ACHN (cell line): ENCODE measurements around the gene FGF1.

Experiments used
- DNase-seq: peaks from one replicate; pipeline ENCODE4 v3.0.0-alpha.2; 2015
- in situ Hi-C: cut with HindIII; loops from 2 replicates; pipeline ENCODE4 v1.10.0; 2017; ENCODE audit warnings: low sequenced_read_pairs, low pct_ligation_motif_present, low pct_unique_long_range_greater_than_20kb

FGF1 gene

DNA sequence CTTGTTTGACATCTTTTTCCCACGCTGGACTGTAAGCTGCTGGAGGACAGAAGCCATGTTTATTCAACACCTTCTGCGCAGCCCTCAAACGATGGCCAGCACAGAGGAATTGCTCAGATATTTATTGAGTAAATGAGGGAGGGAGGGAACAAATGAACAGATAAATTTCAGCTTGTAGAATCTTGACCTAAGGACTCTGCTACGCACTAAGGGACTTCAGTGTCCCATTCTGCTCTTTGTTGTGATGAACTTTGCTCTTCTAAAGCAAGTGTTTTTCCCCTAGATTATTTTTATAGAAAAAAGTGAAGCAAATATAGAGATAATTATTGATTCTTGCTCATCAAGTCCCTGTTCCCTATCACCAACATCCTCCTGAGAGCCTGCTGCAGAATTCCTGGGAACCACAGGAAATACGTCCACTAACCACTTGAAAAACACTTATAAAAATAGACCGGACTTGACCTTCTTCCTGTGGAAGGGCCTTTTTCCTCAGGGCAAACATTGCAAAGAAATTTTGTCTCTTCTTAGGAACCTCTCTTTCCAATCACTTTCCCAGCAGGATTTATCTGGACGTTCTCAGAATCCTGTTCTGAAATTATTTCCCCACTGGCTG lies 54.9 kb downstream of the FGF1 start:
- in situ Hi-C loops = no loop called here
- DNase-seq = no peak

DNA sequence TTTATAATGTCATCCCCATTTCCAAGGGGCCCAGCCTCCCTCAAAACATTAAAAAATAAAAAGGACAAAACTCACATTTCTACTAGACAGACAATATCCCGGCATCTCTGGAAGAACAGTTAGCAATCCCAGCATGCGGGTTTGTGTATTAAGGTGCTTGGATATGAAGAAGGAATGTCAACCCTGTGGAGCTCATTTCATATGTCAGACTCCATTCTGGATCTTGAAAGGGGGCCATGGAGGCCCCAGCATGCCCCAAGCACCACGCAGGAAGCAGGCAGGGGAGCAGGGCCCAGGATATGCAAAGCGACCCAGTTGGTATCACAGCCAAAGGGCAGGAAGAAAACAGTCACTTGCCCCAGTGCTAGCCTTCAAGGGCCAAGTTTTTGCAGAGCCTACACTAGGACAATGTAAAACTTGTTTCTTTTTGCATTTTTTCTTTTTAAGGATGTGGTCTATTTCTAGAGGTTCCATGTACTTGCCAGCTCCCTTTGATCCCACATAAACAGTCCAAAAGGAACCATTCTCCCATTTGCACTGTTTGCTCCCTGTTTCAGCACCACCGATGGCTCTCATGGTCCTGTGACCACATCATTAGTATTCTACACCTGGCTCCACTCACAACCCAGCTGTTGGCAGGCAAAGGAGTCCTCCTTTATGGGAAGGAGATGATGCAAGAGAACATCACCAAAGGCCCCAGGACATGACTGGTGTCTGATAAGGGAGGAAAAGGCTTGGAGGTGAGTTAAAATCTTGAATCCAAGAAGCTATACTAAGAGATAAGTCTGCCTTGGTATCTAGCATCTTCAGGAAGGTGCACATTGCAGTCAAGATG lies 58.3 kb downstream of the FGF1 start:
- no peak for DNase-seq
- in situ Hi-C loops = no loop called here

DNA sequence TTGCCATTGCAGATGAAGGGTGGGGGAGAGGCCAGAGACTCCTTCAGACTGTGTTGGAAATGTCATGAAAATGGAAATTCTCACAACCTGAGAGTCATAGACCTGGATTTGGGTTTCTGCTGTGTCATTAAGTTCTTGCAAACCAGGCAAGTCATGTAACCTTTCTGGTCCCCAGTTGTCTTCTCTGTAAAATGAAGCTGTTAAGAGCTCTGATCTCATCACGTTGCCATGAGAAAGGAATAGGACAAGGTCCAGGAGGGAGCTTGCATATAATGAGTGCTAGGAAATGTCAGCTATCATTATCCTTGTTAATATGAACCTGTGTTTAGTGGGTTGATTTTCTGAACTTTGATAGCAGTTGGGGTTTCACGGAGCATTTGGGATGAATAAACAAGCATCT lies 59.1 kb downstream of the FGF1 start:
- in situ Hi-C loops = no loop called here
- DNase-seq = no peak

DNA sequence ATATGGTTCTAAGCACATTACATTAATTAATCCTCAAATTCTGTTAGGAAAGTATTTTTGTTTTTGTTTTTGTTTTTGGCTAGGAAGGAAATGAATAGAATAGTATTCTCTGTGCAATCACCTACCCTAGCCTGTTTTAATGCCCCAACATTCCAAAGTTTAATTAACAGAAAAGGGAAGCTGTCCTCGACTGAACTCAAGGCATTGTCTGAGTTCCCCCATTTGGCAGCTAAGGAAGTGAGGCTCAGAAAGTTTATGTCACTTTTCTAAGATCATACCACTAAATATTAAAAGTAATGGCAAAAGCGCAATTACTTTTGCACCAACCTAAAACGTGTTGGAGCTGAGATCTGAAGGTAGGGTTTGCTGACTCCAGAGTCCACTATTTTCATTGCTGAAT lies 59.8 kb downstream of the FGF1 start:
- no peak for DNase-seq
- in situ Hi-C loops = no loop called here

DNA sequence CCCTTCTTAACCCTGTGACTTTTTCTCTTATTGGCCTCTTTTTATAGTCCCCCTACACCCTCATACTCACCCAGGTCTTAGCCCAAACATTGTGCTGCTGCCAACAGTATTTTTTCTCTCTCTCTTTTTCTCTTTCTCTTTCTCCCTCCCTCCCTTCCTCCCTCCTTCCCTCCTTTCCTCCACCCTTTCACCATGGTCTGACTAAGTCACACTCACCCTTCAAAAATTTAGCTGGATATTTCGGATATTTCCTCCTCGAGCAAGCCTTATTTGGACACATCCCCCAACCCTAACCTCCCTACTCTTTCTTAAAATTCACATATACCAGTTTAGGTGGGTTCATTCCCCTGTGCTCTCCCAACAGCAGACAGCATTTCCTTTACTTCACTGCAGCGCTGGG lies 64.7 kb downstream of the FGF1 start:
- in situ Hi-C loops = no loop called here
- peak; percentile 63 for DNase-seq

DNA sequence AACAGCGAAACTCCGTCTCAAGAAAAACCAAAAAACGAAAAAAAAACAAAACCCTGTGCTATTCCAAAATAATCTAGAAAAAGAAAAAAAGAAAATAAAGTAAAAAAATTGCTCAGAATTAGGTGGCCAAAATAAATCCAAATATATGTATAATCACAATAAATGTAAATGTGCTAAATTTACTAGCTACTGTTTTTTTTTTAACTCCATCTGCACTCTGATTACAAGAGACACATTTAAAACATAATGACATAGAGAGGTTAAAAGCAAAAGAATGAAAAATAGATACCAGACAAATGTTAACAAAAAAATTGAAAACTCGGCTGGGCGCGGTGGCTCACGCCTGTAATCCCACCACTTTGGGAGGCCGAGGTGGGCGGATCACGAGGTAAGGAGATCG lies 66.1 kb downstream of the FGF1 start:
- no peak for DNase-seq
- in situ Hi-C loops = no loop called here

DNA sequence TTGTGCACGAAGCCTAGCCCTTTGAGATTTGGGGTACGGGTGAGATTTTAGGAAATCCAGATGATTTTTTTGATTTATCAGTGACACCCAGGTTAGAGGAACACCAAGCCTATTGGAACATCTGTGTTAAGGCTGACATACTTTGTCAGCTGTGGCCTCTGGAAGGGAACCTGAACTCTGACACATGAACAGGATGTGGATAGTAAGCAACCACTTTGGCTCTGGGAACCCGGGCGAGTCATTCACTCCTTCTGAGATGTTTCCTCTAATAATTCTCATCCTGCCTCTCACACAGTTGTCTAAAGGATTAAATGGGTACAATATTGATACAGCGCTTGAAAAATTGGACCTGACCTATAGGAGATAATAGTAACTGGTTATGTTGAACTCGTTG lies 67.8 kb downstream of the FGF1 start:
- DNase-seq = peak; percentile 60
- in situ Hi-C loops = no loop called here

DNA sequence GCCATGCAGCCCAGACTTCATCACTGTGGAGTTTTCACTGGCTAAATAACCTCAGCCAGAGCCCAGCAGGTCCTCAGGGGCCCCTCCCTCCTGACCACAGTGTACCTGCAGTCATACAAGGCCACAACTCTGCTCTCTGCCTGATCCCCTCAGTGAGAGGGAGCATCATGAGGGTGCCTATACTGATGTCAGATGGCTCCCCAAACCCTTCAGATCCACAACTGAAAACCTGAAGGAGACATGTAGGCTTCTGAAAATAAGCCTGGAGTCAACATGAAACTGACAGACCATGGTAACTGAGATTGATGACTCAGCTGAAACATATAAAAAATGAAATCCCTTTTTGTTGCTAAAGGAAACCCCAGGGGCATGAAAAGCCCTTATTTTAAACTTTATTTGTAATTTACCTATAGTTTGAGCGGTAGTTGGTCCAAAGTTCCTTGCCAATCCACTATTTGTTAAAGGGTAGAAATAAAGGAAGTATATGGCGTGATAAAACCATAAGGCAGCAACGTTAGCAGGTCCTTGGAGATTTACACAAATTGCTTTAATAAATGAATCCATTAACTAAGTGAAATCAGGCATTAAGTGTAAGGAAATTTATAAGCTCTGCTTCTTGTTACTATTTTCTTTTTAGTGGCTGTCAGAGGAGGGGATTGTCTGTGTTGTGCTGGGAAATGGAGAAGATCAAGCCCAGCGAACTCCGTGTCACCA lies 68.3 kb downstream of the FGF1 start:
- in situ Hi-C loops = no loop called here
- DNase-seq = no peak

DNA sequence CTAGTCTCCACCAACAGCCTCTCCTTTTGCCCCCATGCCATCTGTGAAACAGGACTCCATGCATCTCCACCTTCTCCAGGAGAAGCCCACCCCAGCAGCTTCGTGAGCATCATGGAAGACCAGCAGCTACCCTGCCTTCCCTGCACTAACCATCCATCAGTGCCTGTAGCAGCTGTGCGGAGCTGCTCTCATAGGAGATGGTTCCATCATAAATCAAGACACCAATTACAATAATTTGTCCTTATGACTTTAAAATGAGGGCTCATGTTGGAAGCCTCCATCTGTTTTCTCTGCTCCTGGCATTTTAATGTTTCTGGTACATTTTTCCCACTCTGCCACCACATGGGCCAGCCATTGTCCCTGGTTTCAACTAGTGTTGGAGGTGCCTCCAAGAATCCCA lies 69.9 kb downstream of the FGF1 start:
- DNase-seq = no peak
- in situ Hi-C loops = no loop called here

DNA sequence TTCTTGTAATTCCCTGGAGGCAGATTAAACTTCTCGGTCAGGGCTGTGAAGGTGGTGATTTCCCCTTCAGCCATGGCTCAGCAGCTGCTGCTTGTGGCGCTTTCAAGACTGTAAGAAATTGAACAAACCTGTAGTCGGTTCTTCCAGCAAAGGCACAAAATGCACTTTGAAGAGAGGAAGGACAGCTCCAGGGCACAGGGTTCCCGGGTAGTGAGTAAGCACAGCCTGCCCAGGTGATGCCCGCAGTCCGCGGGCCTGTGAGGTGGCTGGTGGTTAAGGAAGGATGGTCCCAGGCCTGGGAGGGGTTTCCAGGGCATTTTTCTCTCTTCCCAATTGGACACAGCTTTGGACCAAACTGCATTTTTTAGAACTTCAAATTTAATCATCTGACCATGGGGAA lies 71.8 kb downstream of the FGF1 start:
- in situ Hi-C loops = no loop called here
- no peak for DNase-seq

DNA sequence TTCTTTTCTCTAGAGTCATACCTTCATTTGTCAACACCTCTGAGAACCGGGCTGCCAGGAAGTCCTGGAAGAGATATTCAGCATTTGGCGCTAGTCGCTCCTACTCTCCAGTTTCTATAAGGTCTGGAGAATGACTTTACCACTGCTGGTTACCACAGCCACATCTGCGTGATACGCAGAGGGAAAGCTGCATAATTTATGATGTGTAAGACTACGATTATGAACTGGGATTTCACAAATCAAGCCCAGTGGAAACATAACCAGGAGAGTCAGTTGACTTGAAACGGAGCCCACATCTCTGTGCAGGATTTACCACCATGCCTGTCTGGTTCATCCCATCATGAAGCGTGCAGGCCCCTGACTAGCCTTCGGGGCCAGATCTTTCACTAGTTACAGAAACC lies 72.6 kb downstream of the FGF1 start:
- in situ Hi-C loops = no loop called here
- DNase-seq = no peak

DNA sequence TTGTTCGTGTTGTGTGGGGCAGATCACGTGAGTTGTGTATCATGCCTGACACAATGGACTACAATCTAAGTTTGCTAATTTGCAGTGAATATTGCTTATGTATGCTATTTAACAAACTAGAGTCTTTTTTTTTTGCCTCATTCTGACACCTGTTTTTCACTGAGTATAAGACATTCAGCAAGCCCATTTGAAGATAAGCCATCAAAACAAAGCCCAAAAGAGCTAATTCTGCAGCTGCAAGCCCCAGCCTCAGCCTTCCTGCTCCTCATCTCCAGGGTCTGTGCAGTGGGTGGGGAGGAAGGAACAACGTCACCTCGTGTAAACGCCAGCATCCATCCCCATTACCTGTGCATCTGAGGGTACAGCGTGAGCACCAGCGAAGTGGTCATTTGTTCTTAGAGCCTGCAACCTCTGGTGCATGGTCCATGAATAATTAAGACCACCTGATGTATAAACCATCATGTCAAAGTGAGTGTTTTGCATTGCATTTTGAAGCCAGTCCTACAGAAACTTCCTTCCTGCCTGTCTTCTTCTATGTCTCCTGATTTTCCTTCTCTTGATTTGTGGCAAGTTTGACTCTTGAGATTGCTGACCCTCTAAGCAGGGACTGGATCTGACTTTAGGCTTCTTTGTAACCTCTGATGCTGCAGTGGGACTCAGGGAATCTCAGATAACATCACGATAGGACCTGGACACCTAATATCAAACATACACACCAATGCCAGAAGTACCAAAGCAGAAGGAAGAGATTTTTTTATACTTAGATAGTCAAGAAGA lies 73.2 kb downstream of the FGF1 start:
- in situ Hi-C loops = no loop called here
- DNase-seq = no peak

DNA sequence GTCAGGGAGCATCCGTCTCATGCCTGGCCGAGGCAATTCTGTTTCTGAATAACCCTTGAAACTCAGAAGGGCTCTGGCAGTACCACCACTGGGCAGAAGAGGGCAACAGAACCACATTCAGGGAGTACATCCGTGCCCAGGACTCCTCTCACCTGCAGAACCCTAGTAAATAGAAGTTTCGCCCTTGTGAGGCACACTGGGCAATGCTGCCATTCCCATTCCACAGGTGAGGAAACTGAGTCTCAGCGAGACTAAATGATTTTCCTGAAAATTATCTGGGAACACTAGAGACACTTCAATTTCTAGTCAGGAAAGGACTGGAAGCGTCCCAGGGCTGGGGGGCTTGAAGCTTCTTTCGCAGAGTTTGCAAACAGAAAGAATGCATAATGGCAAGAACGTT lies 74.7 kb downstream of the FGF1 start:
- in situ Hi-C loops = no loop called here
- peak; percentile 57 for DNase-seq

DNA sequence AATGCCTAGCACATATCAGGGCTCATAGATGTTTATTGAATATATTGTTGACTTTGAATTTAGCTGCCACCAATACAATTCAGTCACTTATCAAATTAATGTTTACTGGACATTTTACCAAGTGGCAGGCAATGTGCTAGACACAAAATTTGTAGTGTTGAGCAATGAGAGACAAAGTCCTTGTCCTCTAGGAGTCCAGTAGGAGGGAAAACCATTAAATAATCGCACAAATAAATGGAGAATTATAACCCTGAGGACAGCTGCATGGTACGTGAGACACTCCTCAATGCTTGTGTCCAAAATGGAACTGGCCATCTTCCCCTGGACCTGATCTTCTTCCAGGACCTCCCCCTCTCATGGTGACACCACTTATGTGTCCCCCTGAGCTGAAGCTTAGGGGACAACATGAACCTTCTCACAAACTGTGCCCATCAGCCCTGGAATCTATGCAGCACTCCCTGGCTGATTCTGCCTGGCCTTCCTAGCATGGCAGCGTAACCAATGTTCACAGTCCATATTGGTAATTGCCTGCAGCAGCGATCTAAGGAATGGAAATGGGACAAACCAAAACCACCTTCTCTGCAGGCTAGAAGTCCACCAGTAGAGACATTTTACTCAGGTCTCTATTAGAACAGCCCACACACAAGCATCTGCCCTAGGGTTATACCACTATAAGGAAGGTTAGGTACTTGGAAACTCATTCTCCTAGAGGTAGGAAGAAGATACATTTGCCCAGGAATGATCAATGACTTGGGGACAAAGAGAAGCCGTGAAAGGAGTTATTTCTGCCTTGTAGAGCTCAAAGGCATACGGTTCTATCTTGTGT lies 75.5 kb downstream of the FGF1 start:
- in situ Hi-C loops = no loop called here
- DNase-seq = no peak

DNA sequence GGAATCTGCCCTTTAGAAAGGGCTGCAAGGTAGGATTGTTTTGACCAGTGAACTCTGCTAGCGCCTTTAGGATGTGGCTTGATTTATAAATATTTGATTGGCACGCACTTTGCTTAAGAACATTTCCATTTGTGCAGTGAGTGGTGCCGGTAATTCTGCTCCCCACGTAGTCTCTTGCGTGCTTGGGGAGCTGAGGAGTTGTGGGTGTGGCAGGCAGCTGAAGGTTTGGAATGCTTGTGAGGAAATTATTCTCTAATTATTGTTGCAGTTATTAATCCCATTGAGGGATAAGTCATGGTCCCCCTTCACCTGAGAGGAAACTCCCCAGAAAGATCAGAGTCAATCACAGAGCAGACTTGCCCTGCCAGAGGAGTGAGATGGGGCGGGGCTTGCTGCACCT lies 76.7 kb downstream of the FGF1 start:
- in situ Hi-C loops = no loop called here
- no peak for DNase-seq

DNA sequence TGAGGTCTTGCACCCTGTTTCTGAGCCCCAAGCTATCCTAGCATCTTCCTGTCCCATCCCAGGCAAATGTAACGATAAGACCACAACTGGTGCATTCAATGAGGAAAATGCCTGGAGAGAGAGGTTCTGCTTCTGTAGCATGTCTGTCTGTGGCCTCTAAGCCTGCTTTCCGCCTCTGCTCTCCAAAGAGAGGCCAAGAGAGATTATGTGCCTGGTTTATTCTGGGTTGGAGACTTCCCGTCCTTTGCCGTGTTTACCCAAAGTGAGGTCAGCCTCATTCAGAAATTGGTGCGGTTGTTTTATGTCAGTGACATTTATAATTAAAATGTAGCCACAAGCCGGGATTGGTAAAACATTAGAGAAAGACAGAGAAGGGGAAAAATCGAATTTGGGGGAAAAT lies 77.8 kb downstream of the FGF1 start:
- DNase-seq = no peak
- in situ Hi-C loops = no loop called here

DNA sequence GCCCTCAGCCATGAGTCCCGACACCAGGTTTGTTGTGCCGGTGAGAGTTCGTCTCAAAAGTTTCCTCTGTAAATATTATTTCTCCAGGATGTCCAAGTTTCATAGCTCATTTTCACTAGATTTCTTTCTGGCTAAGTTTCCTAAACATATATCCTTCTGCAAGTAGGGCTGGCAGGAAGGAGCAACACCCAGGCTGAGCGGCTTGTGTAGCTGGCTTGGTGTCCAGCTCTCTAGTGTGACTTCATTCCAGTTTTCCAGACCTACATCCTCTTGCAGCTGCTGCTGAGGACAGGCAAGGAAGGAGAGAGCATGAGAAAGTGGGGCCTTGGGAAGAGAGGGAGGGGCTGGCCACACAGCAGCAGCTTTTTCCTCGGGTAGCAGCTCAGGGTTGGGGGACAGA lies 80.3 kb downstream of the FGF1 start:
- in situ Hi-C loops = no loop called here

DNA sequence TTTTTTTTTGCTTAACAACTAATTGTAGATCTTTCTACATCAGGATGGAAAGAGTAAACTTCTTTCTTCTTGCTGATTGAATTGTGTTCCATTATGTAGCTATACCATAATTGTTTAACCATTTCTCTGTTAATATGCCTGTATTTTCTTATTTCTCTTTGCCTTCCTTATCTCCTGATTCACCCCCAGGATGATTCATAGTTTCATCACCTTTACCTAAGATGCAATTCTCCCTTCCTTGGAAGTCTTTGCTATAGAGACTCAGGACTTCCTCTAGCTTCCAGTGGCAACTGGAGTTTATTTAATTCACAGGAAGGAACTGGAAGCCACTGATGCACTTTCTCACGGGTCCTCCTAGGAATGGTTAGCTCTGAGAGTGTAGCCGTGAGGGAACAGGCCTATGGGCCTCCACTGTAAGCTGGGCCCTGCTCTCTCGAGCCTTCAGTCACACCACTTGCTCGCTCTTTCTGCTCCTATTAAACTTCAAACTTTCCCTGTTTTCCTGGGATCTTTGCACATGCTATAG lies 83.1 kb downstream of the FGF1 start:
- in situ Hi-C loops = no loop called here
- DNase-seq = no peak

More for the DNA sequence above, 80.3 kb downstream of the FGF1 start:
- no peak for DNase-seq
